Putamen (tissue), 1 donor: Measurements from ENCODE around the gene HMX1.

Source experiments
- DNase-seq: peaks from one replicate; pipeline ENCODE4 v3.0.0-alpha.2; 2016; ENCODE audit warnings: low spot score

Gene HMX1

DNA sequence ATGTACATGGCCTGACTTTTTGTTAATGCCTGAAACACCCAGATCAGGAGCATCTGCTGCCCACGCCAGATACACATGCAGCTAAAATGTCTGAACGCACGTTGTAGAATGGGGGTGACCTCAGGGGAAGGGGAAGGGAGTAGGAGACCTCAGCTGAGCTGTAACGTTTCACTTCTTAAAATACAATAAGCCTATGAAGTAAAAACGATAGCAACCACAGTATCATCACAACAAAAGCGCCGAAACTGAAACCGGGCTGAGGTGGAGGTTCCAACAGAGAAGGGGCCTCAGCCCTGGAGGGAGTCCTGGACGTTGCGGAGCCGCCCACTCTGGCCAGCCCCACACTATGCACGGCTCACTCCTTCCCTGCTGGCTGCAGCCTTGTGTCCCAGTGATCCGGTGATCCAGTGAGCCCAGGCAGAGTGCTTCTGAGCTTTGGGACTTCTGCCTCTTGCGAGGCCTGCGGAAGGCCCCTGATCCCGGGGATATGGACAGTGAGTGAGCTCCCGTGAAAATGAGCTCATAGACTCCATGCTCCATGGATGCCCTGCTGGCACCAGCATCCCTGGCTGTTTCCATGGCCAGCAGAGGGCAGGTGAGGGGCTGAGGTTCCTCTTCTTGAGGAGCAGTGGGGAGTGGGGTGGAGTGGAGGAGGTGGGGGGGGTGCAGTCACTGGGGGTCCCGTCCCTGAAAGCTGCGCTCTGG, 52.0 kb downstream of the HMX1 start:
- DNase-seq, result no peak

- DNase-seq, result no peak
Observed at GRCh38 chr4:8819019-8819418, 52.6 kb downstream of the HMX1 start.

- DNase-seq, result no peak
Observed at GRCh38 chr4:8818063-8818881, 53.4 kb downstream of the HMX1 start.

GRCh38 chr4:8817813-8818062, 53.9 kb downstream of the HMX1 start:
- DNase-seq, result no peak

DNA sequence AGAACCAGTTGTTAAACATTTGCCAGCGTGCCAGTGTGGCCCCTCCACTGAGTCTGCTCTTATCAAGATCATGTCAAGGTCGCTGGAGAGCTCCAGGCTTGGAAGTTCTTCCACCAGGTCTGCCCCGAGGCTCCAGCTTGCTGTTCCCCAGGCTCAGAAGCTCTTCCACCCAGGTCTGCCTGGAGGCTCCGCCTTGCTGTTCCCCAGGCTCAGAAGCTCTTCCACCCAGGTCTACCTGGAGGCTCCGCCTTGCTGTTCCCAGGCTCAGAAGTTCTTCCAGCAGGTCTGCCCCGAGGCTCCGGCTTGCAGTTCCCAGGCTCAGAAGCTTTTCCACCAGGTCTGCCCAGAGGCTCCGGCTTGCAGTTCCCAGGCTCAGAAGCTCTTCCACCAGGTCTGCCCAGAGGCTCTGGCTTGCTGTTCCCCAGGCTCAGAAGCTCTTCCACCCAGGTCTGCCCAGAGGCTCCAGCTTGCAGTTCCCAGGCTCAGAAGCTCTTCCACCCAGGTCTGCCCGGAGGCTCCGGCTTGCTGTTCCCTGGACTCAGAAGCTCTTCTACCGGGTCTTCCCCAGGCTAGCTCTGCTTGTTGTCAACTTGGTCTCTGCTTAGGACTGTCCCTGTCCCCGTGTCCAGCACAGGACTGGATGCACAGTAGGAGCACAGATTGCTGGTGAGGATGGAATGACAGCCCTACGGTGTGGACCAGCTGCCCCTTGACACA, 54.4 kb downstream of the HMX1 start:
- DNase-seq, result no peak
